PFSK-1 (cell line): ENCODE results near the gene MRPL3.

Experiments
- FOXP2 ChIP-seq: optimal IDR thresholded peaks from 2 replicates; pipeline ENCODE3; 2011; ENCODE audit warnings: borderline replicate concordance, control low read depth, inconsistent platforms; ENCODE audit not compliant: insufficient read depth; ENCODE audit errors: extremely low read length, extremely low read depth
- POLR2AphosphoS5 ChIP-seq: IDR thresholded peaks from 2 replicates; pipeline ENCODE4 v1.6.1; 2012; ENCODE audit warnings: low read depth, mild to moderate bottlenecking, control low read depth, low read length, moderate library complexity
- SIN3A ChIP-seq: IDR thresholded peaks from 2 replicates; pipeline ENCODE4 v1.6.1; 2012; ENCODE audit warnings: mild to moderate bottlenecking, low read length, moderate library complexity, borderline replicate concordance; ENCODE audit not compliant: insufficient read depth
- TAF1 ChIP-seq: IDR thresholded peaks from 2 replicates; pipeline ENCODE4 v1.6.1; 2012; ENCODE audit warnings: low read length, control low read depth, borderline replicate concordance; ENCODE audit not compliant: insufficient read depth
- TF ChIP-seq, protein P1 (sequence below), 2 experiments: IDR thresholded peaks; 2 replicates each; pipeline versions ENCODE4 v1.6.1 to v1.8.0; 2011 to 2012; ENCODE audit warnings: low read depth in 2 of 2, low read length in 2 of 2, control low read depth in 1 of 2, inconsistent platforms in 1 of 2, mild to moderate bottlenecking in 1 of 2, moderate library complexity in 1 of 2; ENCODE audit not compliant: insufficient read depth in 1 of 2

MRPL3 gene

DNA sequence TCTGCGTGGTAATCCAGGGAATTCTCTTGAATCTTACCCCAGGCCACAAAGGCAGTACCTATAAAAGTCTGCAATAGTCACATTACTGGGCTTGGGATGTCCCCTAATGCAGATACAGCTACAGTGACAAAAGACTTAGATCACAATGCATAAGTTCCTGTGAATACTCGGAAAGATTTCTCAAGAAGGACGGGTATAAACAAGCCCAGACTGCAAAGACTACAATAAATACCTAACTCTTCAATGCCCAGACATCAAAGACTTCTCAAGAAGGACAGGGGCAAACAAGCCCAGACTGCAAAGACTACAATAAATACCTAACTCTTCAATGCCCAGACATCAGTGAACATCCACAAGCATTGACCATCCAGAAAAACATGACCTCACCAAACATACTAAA, 70.3 kb downstream of the MRPL3 start:
- TF ChIP-seq SIN3A: no peak

DNA sequence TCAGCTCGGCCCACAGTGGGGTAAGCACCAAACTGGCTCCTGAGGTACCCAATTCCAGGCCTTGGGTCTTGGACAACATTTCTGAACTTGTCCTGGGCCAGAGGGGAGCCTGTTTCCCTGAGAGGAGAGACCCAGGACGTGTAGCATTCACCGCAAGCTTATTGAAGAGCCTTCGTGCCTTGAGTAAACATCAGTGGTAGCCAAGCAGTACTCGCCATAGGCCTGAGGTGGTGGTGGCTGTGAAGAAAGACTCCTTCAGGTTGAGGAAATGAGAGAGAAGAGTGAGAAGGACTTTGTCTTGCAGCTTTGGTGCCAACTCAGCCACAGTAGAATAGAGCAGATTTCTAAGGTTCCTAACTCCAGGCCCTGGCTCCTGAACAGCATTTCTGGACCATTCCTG, 71.0 kb downstream of the MRPL3 start:
- TF ChIP-seq, protein P1, sequence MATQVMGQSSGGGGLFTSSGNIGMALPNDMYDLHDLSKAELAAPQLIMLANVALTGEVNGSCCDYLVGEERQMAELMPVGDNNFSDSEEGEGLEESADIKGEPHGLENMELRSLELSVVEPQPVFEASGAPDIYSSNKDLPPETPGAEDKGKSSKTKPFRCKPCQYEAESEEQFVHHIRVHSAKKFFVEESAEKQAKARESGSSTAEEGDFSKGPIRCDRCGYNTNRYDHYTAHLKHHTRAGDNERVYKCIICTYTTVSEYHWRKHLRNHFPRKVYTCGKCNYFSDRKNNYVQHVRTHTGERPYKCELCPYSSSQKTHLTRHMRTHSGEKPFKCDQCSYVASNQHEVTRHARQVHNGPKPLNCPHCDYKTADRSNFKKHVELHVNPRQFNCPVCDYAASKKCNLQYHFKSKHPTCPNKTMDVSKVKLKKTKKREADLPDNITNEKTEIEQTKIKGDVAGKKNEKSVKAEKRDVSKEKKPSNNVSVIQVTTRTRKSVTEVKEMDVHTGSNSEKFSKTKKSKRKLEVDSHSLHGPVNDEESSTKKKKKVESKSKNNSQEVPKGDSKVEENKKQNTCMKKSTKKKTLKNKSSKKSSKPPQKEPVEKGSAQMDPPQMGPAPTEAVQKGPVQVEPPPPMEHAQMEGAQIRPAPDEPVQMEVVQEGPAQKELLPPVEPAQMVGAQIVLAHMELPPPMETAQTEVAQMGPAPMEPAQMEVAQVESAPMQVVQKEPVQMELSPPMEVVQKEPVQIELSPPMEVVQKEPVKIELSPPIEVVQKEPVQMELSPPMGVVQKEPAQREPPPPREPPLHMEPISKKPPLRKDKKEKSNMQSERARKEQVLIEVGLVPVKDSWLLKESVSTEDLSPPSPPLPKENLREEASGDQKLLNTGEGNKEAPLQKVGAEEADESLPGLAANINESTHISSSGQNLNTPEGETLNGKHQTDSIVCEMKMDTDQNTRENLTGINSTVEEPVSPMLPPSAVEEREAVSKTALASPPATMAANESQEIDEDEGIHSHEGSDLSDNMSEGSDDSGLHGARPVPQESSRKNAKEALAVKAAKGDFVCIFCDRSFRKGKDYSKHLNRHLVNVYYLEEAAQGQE (IDR thresholded peaks at IDR 0.05; ENCODE audit: insufficient read depth in 1 of 2, low read depth in 2 of 2, low read length in 2 of 2): no peak
- TF ChIP-seq SIN3A (no peak), FOXP2 (no peak), POLR2AphosphoS5 (no peak), TAF1 (no peak)

DNA sequence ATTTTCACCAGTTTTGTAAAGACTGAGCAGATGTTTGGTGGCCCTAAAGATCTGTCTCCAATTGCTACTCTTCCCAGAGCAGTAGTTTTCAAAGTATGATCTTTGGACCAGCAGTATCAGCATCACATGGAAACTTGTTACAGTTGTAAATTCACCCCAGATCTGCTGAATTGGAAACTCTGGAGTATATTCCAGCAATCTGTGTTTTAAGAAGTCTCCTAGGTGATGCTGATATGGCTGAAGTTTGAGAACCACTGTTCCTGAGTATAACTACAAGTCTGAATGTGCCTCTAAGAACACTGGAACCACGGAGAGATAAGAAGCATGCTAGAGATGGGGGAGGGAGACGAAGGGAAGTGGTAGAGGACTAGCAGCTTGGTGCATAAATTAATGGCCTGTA, 75.5 kb downstream of the MRPL3 start:
- TF ChIP-seq TAF1 (no peak), POLR2AphosphoS5 (no peak), FOXP2 (no peak), SIN3A (no peak)
- TF ChIP-seq, protein P1 (IDR thresholded peaks at IDR 0.05; ENCODE audit: insufficient read depth in 1 of 2, low read depth in 2 of 2, low read length in 2 of 2): no peak

DNA sequence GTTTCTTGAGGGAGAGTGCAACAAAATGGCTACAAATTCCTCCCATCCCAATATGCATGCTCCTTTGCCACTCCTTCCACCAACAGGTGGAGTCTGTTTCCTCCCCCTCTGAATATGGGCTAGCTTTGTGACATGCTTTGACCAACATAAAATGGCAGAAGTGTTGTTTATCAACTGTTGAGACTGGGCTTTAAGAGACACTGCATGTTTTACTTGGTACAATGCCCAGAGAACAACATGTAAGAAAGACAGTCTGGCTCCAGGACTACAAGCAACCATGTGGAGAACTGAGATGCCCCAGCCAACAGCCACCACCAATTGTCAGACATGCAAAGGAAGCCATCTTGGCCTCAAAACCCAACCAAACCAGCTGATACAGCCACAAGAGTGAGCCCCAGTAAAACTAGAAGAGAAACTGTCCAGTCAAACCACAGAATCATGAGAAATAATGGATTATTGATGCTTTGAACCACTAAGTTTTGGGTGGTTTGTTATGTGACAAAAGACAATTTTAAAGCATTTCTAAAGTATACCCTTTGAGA, 80.7 kb downstream of the MRPL3 start:
- TF ChIP-seq SIN3A (no peak), POLR2AphosphoS5 (no peak), TAF1 (no peak), FOXP2 (no peak)
- TF ChIP-seq, protein P1 (IDR thresholded peaks at IDR 0.05; ENCODE audit: insufficient read depth in 1 of 2, low read depth in 2 of 2, low read length in 2 of 2): no peak

DNA sequence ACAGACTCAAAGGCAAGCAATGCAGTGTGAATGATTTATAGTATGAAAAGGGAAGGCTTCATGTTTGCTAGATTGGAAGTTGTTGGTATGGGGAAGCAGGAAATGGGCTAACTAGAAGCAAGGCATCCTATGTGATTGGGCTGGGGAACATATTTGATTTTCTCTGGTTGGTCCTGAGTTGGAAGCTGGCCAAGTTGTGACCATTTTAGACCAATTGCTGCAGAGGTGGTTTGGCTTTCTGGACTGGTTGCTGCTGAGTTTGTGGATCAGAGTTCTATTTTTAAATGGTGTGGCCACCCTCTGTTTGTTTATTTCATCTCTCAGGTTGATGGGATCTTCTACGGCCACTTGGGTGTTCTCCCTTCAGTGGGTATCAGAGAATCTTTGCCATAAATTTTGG, 81.5 kb downstream of the MRPL3 start:
- no peak for TF ChIP-seq FOXP2
- no peak for TF ChIP-seq TAF1
- no peak for TF ChIP-seq SIN3A
- TF ChIP-seq, protein P1 (IDR thresholded peaks at IDR 0.05; ENCODE audit: insufficient read depth in 1 of 2, low read depth in 2 of 2, low read length in 2 of 2): no peak
- TF ChIP-seq POLR2AphosphoS5: no peak
